Stomach smooth muscle (tissue), 2 donors: ENCODE measurements around the gene AKAP8.

Experiments
- H3K27ac ChIP-seq: one replicate; pipeline ENCODE4 v1.7.0; 2013; ENCODE audit warnings: mild to moderate bottlenecking, low read length, inconsistent platforms
- H3K27me3 ChIP-seq, 2 donors: one replicate each; pipeline ENCODE4 v1.7.0; 2013; ENCODE audit warnings: low read length in 2 of 2; ENCODE audit not compliant: insufficient read depth in 2 of 2, control insufficient read depth in 1 of 2
- H3K36me3 ChIP-seq, 2 donors: one replicate each; pipeline ENCODE4 v1.7.0; 2013; ENCODE audit warnings: low read length in 2 of 2; ENCODE audit not compliant: control insufficient read depth in 2 of 2, insufficient read depth in 2 of 2
- H3K4me1 ChIP-seq: one replicate; pipeline ENCODE4 v1.7.0; 2013; ENCODE audit warnings: low read length; ENCODE audit not compliant: control insufficient read depth, insufficient read depth
- H3K4me3 ChIP-seq, 2 donors: one replicate each; pipeline ENCODE4 v1.7.0; 2013; ENCODE audit warnings: low read length in 2 of 2
- H3K9ac ChIP-seq, 2 donors: one replicate each; pipeline ENCODE4 v1.7.0; 2013; ENCODE audit warnings: low read length in 2 of 2, mild to moderate bottlenecking in 1 of 2
- H3K9me3 ChIP-seq, 2 donors: one replicate each; pipeline ENCODE4 v1.7.0; 2013; ENCODE audit warnings: low read length in 2 of 2; ENCODE audit not compliant: control insufficient read depth in 2 of 2
- donor health status: healthy.
- donor health status: Pancreatic carcinoma.

AKAP8 gene

GRCh38 chr19:15332311-15332996, 47.1 kb downstream of the AKAP8 start, which contains the start of gene BRD4:
BRD4 (minus strand) TSS chr19:15332539; CDS start chr19:15273099, 59,440 bp downstream.
- Histone ChIP-seq H3K4me1 (peaks cover 26% of the 10 kb centered on the region), H3K9me3 (no peaks in the 10 kb centered on the region), H3K36me3 (no peaks in the 10 kb centered on the region), H3K4me3 (peak within 1 kb of the TSS; percentile 92 to 94), H3K9ac (peak within 1 kb of the TSS; percentile 82 to 90), H3K27ac (peak within 1 kb of the TSS; percentile 62), H3K27me3 (no peaks in the 10 kb centered on the region)

- peaks cover 33% of the 10 kb centered on the region for H3K4me1 ChIP-seq
These were observed 47.9 kb downstream of the AKAP8 start for GRCh38 chr19:15331419-15332310.

GRCh38 chr19:15330801-15331418, 48.7 kb downstream of the AKAP8 start:
- Histone ChIP-seq H3K36me3 (no peaks in the 10 kb centered on the region), H3K4me1 (peaks cover 39% of the 10 kb centered on the region), H3K4me3 (peak overlapping the region; percentile 88 to 92), H3K9ac (peak overlapping the region; percentile 78 to 90), H3K27ac (peak overlapping the region; percentile 62), H3K9me3 (no peaks in the 10 kb centered on the region), H3K27me3 (no peaks in the 10 kb centered on the region)

More at GRCh38 chr19:15331419-15332310, 47.9 kb downstream of the AKAP8 start:
- H3K4me3 ChIP-seq, result peak overlapping the region; percentile 88 to 92
- peak overlapping the region; percentile 62 for H3K27ac ChIP-seq
- H3K36me3 ChIP-seq, result no peaks in the 10 kb centered on the region
- no peaks in the 10 kb centered on the region for H3K9me3 ChIP-seq
- no peaks in the 10 kb centered on the region for H3K27me3 ChIP-seq
- peak overlapping the region; percentile 78 to 90 for H3K9ac ChIP-seq

- H3K27me3 ChIP-seq, result no peaks in the 10 kb centered on the region
- H3K9me3 ChIP-seq, result no peaks in the 10 kb centered on the region
- no peak overlapping the region for H3K27ac ChIP-seq
- no peaks in the 10 kb centered on the region for H3K36me3 ChIP-seq
- H3K4me3 ChIP-seq, result no peak overlapping the region
- H3K9ac ChIP-seq, result no peak overlapping the region
- peaks cover 61% of the 10 kb centered on the region for H3K4me1 ChIP-seq
These were observed 51.3 kb downstream of the AKAP8 start for GRCh38 chr19:15328312-15328711.

GRCh38 chr19:15324791-15325519, 54.6 kb downstream of the AKAP8 start:
- H3K4me1 ChIP-seq, result peaks cover 60% of the 10 kb centered on the region
- H3K36me3 ChIP-seq, result no peaks in the 10 kb centered on the region
- peak overlapping the region; percentile 46 for H3K27ac ChIP-seq
- no peak overlapping the region for H3K9ac ChIP-seq
- H3K27me3 ChIP-seq, result no peaks in the 10 kb centered on the region
- no peaks in the 10 kb centered on the region for H3K9me3 ChIP-seq
- H3K4me3 ChIP-seq, result peak overlapping the region; percentile 4 to 44

- Histone ChIP-seq H3K36me3 (no peaks in the 10 kb centered on the region), H3K9ac (peak overlapping the region in 1 of 2 donors; percentile 29), H3K4me3 (peak overlapping the region; percentile 15 to 25), H3K27me3 (no peaks in the 10 kb centered on the region), H3K4me1 (peaks cover 68% of the 10 kb centered on the region), H3K27ac (peak overlapping the region; percentile 49), H3K9me3 (no peaks in the 10 kb centered on the region)
These were observed 55.9 kb downstream of the AKAP8 start for GRCh38 chr19:15323496-15324235.

GRCh38 chr19:15321739-15322138, 57.8 kb downstream of the AKAP8 start:
- Histone ChIP-seq H3K36me3 (no peaks in the 10 kb centered on the region), H3K4me3 (no peak overlapping the region), H3K27me3 (no peaks in the 10 kb centered on the region), H3K9me3 (no peaks in the 10 kb centered on the region), H3K9ac (no peak overlapping the region), H3K4me1 (peaks cover 72% of the 10 kb centered on the region), H3K27ac (peak overlapping the region; percentile 12)

GRCh38 chr19:15320116-15320515, 59.5 kb downstream of the AKAP8 start:
- H3K36me3 ChIP-seq, result no peaks in the 10 kb centered on the region
- H3K4me1 ChIP-seq, result peaks cover 66% of the 10 kb centered on the region
- H3K27me3 ChIP-seq, result no peaks in the 10 kb centered on the region
- H3K4me3 ChIP-seq, result peak overlapping the region in 1 of 2 donors; percentile 23
- no peak overlapping the region for H3K27ac ChIP-seq
- H3K9me3 ChIP-seq, result no peaks in the 10 kb centered on the region
- H3K9ac ChIP-seq, result no peak overlapping the region

GRCh38 chr19:15318241-15318691, 61.3 kb downstream of the AKAP8 start:
- Histone ChIP-seq H3K36me3 (no peaks in the 10 kb centered on the region), H3K27me3 (no peaks in the 10 kb centered on the region), H3K9ac (no peak overlapping the region), H3K9me3 (no peaks in the 10 kb centered on the region), H3K4me1 (peaks cover 62% of the 10 kb centered on the region), H3K4me3 (peak overlapping the region in 1 of 2 donors; percentile 18), H3K27ac (no peak overlapping the region)
